Loucy (cell line): ENCODE data around the gene PDZRN3.

Experiments
- H2AFZ ChIP-seq: fragments of 200-600 bp; sonication (generic); 2 replicates; pipeline ENCODE4 v1.6.0; 2016; ENCODE audit warnings: antibody characterized with exemption, mild to moderate bottlenecking, low read length, moderate library complexity
- H3F3A ChIP-seq: fragments of 200-600 bp; 2 replicates; pipeline ENCODE4 v1.6.0; 2016; ENCODE audit warnings: antibody characterized with exemption, low read depth, mild to moderate bottlenecking
- H3K27me3 ChIP-seq: fragments of 200-600 bp; sonication (generic); 2 replicates; pipeline ENCODE4 v1.6.1; 2014; ENCODE audit warnings: low read length, mild to moderate bottlenecking; ENCODE audit not compliant: insufficient read depth, poor library complexity, severe bottlenecking
- H3K36me3 ChIP-seq: fragments of 200-600 bp; sonication (generic); 2 replicates; pipeline ENCODE4 v1.6.1; 2016; ENCODE audit warnings: low read length; ENCODE audit not compliant: insufficient read depth
- H3K4me1 ChIP-seq: fragments of 200-600 bp; sonication (generic); 2 replicates; pipeline ENCODE4 v1.5.1; 2014; ENCODE audit warnings: low read length, mild to moderate bottlenecking; ENCODE audit not compliant: insufficient read depth, poor library complexity, severe bottlenecking
- H3K4me2 ChIP-seq: fragments of 200-600 bp; sonication (generic); 2 replicates; pipeline ENCODE4 v1.6.0; 2014; ENCODE audit warnings: antibody characterized with exemption, low read length, low read depth, mild to moderate bottlenecking; ENCODE audit not compliant: poor library complexity, severe bottlenecking
- H3K4me3 ChIP-seq: fragments of 200-600 bp; sonication (generic); 2 replicates; pipeline ENCODE4 v1.5.1; 2014; ENCODE audit warnings: low read length, mild to moderate bottlenecking, mixed read lengths; ENCODE audit not compliant: poor library complexity, severe bottlenecking
- H3K79me2 ChIP-seq: fragments of 200-600 bp; sonication (generic); 2 replicates; pipeline ENCODE4 v1.6.1; 2014; ENCODE audit warnings: low read length; ENCODE audit not compliant: insufficient read depth
- H3K9ac ChIP-seq: fragments of 200-600 bp; sonication (generic); 2 replicates; pipeline ENCODE4 v1.6.0; 2014; ENCODE audit warnings: mild to moderate bottlenecking, low read depth, low read length, moderate library complexity; ENCODE audit not compliant: poor library complexity, severe bottlenecking
- H3K9me2 ChIP-seq: fragments of 200-600 bp; sonication (generic); replicated peaks from 2 replicates; pipeline ENCODE4 v1.6.1; 2016; ENCODE audit warnings: low read depth, low read length, mixed read lengths
- H3K9me3 ChIP-seq: fragments of 200-600 bp; sonication (generic); 2 replicates; pipeline ENCODE4 v1.6.1; 2014; ENCODE audit warnings: mild to moderate bottlenecking, antibody characterized with exemption, low read length, low read depth; ENCODE audit not compliant: insufficient read depth
- H4K20me1 ChIP-seq: fragments of 200-600 bp; sonication (generic); 2 replicates; pipeline ENCODE4 v1.6.0; 2014; ENCODE audit warnings: antibody characterized with exemption, low read length, mild to moderate bottlenecking; ENCODE audit not compliant: insufficient read depth, poor library complexity, severe bottlenecking
- CTCF ChIP-seq: fragments of 200-600 bp; sonication (generic); conservative IDR thresholded peaks from 2 replicates; pipeline ENCODE4 v1.5.1; 2014; ENCODE audit warnings: mild to moderate bottlenecking, antibody characterized with exemption, low read length
- EZH2phosphoT487 ChIP-seq: fragments of 200-600 bp; IDR thresholded peaks from 2 replicates; pipeline ENCODE4 v1.6.1; 2018; ENCODE audit warnings: antibody characterized with exemption, mild to moderate bottlenecking, moderate library complexity, borderline replicate concordance

PDZRN3 gene

GRCh38 chr3:73405000-73405399 lies 219.7 kb downstream of the PDZRN3 start:
- H3K4me1 ChIP-seq: peaks cover 34% of the 10 kb centered on the region
- peaks cover 5% of the 10 kb centered on the region; the same call in 1 of the 2 replicates for H3F3A ChIP-seq
- no peak overlapping the region for H2AFZ ChIP-seq
- TF ChIP-seq EZH2phosphoT487 (no peak), CTCF (no peak)
- H3K4me3 ChIP-seq: no peak overlapping the region
- H3K9me2 ChIP-seq: no peaks in the 10 kb centered on the region
- no peak overlapping the region for H3K4me2 ChIP-seq
- H3K9ac ChIP-seq: no peak overlapping the region
- H4K20me1 ChIP-seq: no peaks in the 10 kb centered on the region
- H3K27me3 ChIP-seq: no peaks in the 10 kb centered on the region
- H3K9me3 ChIP-seq: no peaks in the 10 kb centered on the region
- no peaks in the 10 kb centered on the region for H3K36me3 ChIP-seq
- no peaks in the 10 kb centered on the region for H3K79me2 ChIP-seq

- no peaks in the 10 kb centered on the region for H3K36me3 ChIP-seq
- no peaks in the 10 kb centered on the region for H3K79me2 ChIP-seq
- H3K9me3 ChIP-seq: no peaks in the 10 kb centered on the region
- H3K4me3 ChIP-seq: no peak overlapping the region
- no peaks in the 10 kb centered on the region for H3K27me3 ChIP-seq
- H4K20me1 ChIP-seq: no peaks in the 10 kb centered on the region
- no peak overlapping the region for H2AFZ ChIP-seq
- no peak overlapping the region for H3K4me2 ChIP-seq
- TF ChIP-seq CTCF (no peak), EZH2phosphoT487 (no peak)
- no peaks in the 10 kb centered on the region for H3K9me2 ChIP-seq
- H3K4me1 ChIP-seq: peaks cover 35% of the 10 kb centered on the region
- H3K9ac ChIP-seq: no peak overlapping the region
- H3F3A ChIP-seq: peaks cover 5% of the 10 kb centered on the region; the same call in 1 of the 2 replicates
These were observed 220.3 kb downstream of the PDZRN3 start for GRCh38 chr3:73404435-73404834.

DNA sequence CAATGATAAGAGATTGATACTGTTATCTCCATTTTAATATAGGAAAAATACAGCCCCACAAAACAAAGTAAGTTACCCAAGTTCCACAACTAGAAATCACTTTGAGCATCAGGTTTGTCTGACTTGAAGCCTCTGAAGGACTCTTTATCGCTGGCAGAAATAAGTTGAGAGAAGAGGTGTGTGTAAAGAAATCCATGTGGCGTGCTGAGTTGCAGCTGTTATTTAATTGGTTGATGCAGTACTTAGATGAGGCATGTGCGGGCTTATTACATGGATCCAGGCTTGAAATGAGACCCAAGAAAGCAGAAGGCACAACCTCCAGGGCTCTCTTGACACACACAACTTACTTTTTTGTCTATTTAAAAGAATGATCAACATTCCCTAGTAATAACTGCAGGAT lies 221.3 kb downstream of the PDZRN3 start:
- TF ChIP-seq CTCF (no peak), EZH2phosphoT487 (no peak)
- no peak overlapping the region for H3K4me2 ChIP-seq
- no peaks in the 10 kb centered on the region for H3K27me3 ChIP-seq
- peaks cover 5% of the 10 kb centered on the region; the same call in 1 of the 2 replicates for H3F3A ChIP-seq
- no peak overlapping the region for H3K4me3 ChIP-seq
- H3K36me3 ChIP-seq: no peaks in the 10 kb centered on the region
- no peak overlapping the region for H3K9ac ChIP-seq
- H3K9me3 ChIP-seq: no peaks in the 10 kb centered on the region
- H4K20me1 ChIP-seq: no peaks in the 10 kb centered on the region
- no peaks in the 10 kb centered on the region for H3K79me2 ChIP-seq
- no peaks in the 10 kb centered on the region for H3K9me2 ChIP-seq
- H2AFZ ChIP-seq: no peak overlapping the region
- H3K4me1 ChIP-seq: peaks cover 41% of the 10 kb centered on the region
